KMS-11 (cell line): ENCODE measurements around the gene BMP2K.
A peak's percentile ranks its signal among the peaks of the same experiment; 100 is the strongest.

Experiments used
- H2AFZ ChIP-seq: fragments of 200-600 bp; sonication (generic); 2 replicates; pipeline ENCODE4 v1.6.1; 2016; ENCODE audit warnings: antibody characterized with exemption, mixed run types, low read depth
- H3K27ac ChIP-seq: fragments of 200-600 bp; sonication (generic); 2 replicates; pipeline ENCODE4 v1.6.1; 2016; ENCODE audit warnings: mild to moderate bottlenecking, mixed run types
- H3K27me3 ChIP-seq: fragments of 200-600 bp; sonication (generic); 2 replicates; pipeline ENCODE4 v1.6.1; 2017; ENCODE audit warnings: mild to moderate bottlenecking, low read depth, mixed run types, moderate library complexity; ENCODE audit not compliant: insufficient read depth
- H3K36me3 ChIP-seq: fragments of 200-600 bp; sonication (generic); 2 replicates; pipeline ENCODE4 v1.6.1; 2017; ENCODE audit warnings: mild to moderate bottlenecking, mixed run types; ENCODE audit not compliant: insufficient read depth
- H3K4me1 ChIP-seq: fragments of 200-600 bp; sonication (generic); 2 replicates; pipeline ENCODE4 v1.6.1; 2016; ENCODE audit warnings: mild to moderate bottlenecking, low read depth, mixed run types; ENCODE audit not compliant: poor library complexity, severe bottlenecking
- H3K4me2 ChIP-seq: fragments of 200-600 bp; sonication (generic); 2 replicates; pipeline ENCODE4 v1.7.0; 2016; ENCODE audit warnings: mild to moderate bottlenecking, mixed run types
- H3K4me3 ChIP-seq: fragments of 200-600 bp; sonication (generic); IDR thresholded peaks from 2 replicates; pipeline ENCODE4 v1.6.1; 2017; ENCODE audit warnings: low read depth, low read length, mixed read lengths; ENCODE audit not compliant: insufficient read depth
- H3K79me2 ChIP-seq: fragments of 200-600 bp; sonication (generic); 2 replicates; pipeline ENCODE4 v1.6.1; 2016; ENCODE audit warnings: low read depth, mixed run types; ENCODE audit not compliant: insufficient read depth
- H3K9ac ChIP-seq: fragments of 200-600 bp; sonication (generic); 2 replicates; pipeline ENCODE4 v1.6.1; 2016; ENCODE audit warnings: mild to moderate bottlenecking, mixed run types
- H4K20me1 ChIP-seq: fragments of 200-600 bp; sonication (generic); 2 replicates; pipeline ENCODE4 v1.6.1; 2016; ENCODE audit warnings: mild to moderate bottlenecking, mixed run types; ENCODE audit not compliant: insufficient read depth
- TF ChIP-seq, protein P1 (sequence below): fragments of 200-600 bp; sonication (generic); conservative IDR thresholded peaks from 2 replicates; pipeline ENCODE4 v1.6.1; 2017; ENCODE audit warnings: low read depth, mild to moderate bottlenecking, antibody characterized with exemption, low read length, moderate library complexity, mixed read lengths

Gene BMP2K

DNA sequence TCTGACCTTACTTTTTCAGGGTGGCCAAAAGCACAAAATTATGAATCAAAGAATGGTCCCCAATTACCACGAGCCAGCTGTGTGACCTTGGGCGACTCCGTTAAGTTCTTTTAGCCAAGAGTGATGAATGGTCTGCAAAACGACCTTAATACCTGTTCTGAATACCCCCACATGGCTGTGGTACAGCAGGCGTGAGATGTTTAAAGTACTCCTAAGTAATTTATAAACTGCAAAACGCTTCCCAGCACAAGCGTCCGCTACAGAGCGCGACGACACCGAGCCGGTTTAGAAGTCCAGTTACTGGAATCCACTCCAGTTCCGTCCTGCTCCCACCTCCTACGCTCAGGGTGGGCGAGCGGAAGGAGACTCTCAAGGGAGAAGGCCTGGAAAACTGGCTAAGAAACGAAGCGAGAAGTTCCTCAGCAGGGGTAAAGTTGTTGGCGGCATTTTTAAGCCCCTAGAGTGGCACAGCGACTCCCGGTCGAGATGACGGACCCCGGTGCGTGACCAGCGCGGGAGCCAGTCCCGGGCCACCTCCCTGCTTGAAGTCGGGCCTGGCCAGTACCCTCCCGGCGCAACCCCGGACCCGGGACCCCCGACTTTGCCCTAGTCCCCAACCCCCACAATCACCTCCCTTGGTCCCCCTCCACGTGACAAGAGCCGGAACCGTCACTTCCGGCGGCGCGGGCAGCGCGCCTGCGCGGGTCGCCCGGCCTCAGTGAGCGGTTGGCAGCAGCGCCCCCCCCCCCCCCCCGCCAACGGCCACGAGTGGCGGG, 659 bp upstream of the BMP2K start:
- TF ChIP-seq, protein P1, sequence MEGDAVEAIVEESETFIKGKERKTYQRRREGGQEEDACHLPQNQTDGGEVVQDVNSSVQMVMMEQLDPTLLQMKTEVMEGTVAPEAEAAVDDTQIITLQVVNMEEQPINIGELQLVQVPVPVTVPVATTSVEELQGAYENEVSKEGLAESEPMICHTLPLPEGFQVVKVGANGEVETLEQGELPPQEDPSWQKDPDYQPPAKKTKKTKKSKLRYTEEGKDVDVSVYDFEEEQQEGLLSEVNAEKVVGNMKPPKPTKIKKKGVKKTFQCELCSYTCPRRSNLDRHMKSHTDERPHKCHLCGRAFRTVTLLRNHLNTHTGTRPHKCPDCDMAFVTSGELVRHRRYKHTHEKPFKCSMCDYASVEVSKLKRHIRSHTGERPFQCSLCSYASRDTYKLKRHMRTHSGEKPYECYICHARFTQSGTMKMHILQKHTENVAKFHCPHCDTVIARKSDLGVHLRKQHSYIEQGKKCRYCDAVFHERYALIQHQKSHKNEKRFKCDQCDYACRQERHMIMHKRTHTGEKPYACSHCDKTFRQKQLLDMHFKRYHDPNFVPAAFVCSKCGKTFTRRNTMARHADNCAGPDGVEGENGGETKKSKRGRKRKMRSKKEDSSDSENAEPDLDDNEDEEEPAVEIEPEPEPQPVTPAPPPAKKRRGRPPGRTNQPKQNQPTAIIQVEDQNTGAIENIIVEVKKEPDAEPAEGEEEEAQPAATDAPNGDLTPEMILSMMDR: no peak
- peak overlapping the region; percentile 86 for H3K4me2 ChIP-seq
- no peaks in the 10 kb centered on the region for H3K27me3 ChIP-seq
- peaks cover 63% of the 10 kb centered on the region for H3K4me1 ChIP-seq
- no peaks in the 10 kb centered on the region for H4K20me1 ChIP-seq
- peaks cover 39% of the 10 kb centered on the region for H3K79me2 ChIP-seq
- peak overlapping the region; percentile 96 for H3K9ac ChIP-seq
- H3K4me3 ChIP-seq: peak overlapping the region; percentile 98
- H3K36me3 ChIP-seq: no peaks in the 10 kb centered on the region; the same call in 1 of the 2 replicates
- peak overlapping the region; percentile 98 for H3K27ac ChIP-seq
- peak overlapping the region; percentile 63 for H2AFZ ChIP-seq

DNA sequence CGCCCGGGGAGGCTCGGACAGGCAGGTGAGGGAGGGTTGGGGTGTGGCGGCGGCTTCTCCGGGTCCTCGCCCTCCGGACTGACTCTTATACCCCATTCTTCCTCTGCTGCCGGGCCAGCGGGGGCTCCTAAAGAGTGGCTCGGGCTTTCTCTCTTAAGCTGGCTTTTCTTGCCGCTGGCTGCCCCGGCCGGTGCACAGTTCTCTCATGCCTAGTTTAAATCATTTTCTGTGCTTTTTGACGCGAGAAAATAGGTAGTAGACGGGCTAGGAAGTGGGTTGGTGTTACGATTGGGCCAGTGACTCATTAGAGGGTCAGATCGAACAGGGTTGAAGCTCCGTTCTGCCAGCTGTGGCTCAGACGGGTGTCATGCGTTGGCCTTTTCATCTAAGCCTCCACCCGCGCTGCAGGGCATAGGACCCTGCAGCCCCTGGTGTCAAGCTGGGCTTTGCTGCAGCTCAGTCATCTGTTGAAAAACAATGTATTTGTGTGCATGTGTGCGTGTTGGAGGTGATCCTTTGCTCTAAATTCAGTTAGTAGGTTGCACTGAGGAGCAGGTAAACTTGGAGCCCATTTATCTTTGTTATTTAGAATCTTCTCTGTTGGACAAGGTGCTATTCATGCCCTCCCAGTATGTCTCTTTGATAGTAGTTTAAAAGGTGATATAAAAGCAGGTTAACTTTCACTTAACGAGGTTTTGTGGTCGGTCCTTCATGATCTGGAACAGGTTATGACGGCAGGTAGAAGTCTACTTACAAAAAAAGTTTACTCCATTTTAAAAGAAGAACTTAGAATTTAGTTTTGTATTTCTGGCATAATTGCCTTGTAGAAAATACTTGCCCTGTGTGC, 802 bp downstream of the BMP2K start:
- no peaks in the 10 kb centered on the region; the same call in 1 of the 2 replicates for H3K36me3 ChIP-seq
- peaks cover 78% of the 10 kb centered on the region for H3K4me1 ChIP-seq
- peak overlapping the region; percentile 96 for H3K9ac ChIP-seq
- H3K27me3 ChIP-seq: no peaks in the 10 kb centered on the region
- peak overlapping the region; percentile 52; the same call in 1 of the 2 replicates for H2AFZ ChIP-seq
- peak overlapping the region; percentile 90 for H3K4me3 ChIP-seq
- peak overlapping the region; percentile 61 for H3K27ac ChIP-seq
- peak overlapping the region; percentile 95 for H3K4me2 ChIP-seq
- H4K20me1 ChIP-seq: no peaks in the 10 kb centered on the region
- H3K79me2 ChIP-seq: peaks cover 53% of the 10 kb centered on the region
- TF ChIP-seq, protein P1: no peak

DNA sequence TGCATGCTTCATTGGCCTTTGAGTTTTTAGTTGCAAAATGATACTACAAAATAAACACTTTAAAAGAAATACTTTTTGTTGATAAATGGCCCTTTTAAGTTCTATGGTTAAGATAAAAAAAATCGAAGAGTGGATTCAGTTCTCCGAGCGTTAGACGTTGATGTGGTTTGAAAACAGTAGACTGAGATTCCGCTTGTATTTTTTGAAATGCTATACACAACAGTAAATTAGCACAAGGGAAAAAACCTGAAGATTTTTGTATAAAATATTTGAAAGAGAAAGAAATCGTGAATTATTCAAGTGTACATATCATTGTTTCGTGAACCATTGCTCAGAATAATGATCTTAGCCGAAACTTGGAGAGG, 1.4 kb downstream of the BMP2K start:
- Histone ChIP-seq H3K27ac (peak overlapping the region; percentile 61; the same call in 1 of the 2 replicates), H3K79me2 (peaks cover 57% of the 10 kb centered on the region), H3K4me2 (peak overlapping the region; percentile 95), H3K4me3 (peak overlapping the region; percentile 90), H2AFZ (no peak overlapping the region), H3K27me3 (no peaks in the 10 kb centered on the region), H4K20me1 (no peaks in the 10 kb centered on the region), H3K4me1 (peaks cover 78% of the 10 kb centered on the region), H3K36me3 (no peaks in the 10 kb centered on the region; the same call in 1 of the 2 replicates), H3K9ac (peak overlapping the region; percentile 96; the same call in 1 of the 2 replicates)
- TF ChIP-seq, protein P1: no peak

DNA sequence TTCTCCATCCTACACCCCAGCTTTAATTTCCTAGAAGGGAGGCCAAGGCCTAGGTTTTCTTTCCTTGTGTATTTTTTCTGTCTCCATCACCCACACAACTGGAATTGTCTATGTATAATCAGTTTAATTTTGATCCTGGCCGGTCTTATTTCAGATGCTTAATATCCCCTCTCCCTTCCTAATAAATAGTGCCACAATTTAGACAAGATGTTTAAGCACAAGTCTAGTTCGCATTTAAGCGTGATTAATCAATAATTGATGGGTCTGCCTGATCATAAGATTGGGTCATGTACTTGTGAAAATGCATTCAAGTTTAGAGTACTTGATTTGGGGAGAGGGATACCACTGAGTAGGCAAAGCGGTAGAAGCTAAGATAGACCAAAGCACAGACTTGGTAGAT, 2.4 kb downstream of the BMP2K start:
- Histone ChIP-seq H3K79me2 (peaks cover 67% of the 10 kb centered on the region), H3K4me2 (peak overlapping the region; percentile 95), H3K27me3 (no peaks in the 10 kb centered on the region), H2AFZ (no peak overlapping the region), H3K27ac (no peak overlapping the region), H3K4me1 (peaks cover 78% of the 10 kb centered on the region), H3K36me3 (no peaks in the 10 kb centered on the region; the same call in 1 of the 2 replicates), H3K4me3 (no peak overlapping the region), H4K20me1 (no peaks in the 10 kb centered on the region), H3K9ac (no peak overlapping the region)
- TF ChIP-seq, protein P1: no peak
